Heart left ventricle (tissue), 13 donors: ENCODE measurements around the gene APOB.

Source experiments
- POLR2A ChIP-seq, 2 donors: fragments of 450-650 bp; IDR thresholded peaks; one replicate each; pipeline ENCODE4 v1.6.1; 2017; ENCODE audit warnings: antibody characterized with exemption in 2 of 2, mild to moderate bottlenecking in 2 of 2, moderate library complexity in 2 of 2
- TF ChIP-seq, protein P1 (sequence below), 12 donors: fragments of 200-600 bp; sonication (generic) in 4 of 12; IDR thresholded peaks; one replicate each; pipeline versions ENCODE4 v1.5.0 to v1.8.0; 2018 to 2022; ENCODE audit warnings: antibody characterized with exemption in 12 of 12, mild to moderate bottlenecking in 5 of 12
- donor health status: ischemic (EF 13 %, LVEDD 7.1; RV severe dilation, severe dysfunction).
- donor health status: DM: no; HTN: yes; CAD: no.
- donor health status: DM: no; HTN: no; CAD: no.
- donor health status: ischemic (EF 25% LVEDD 6.9; RV normal size, moderate dysfunction).
- donor health status: ischemic (EF 25% LVEDD 5.7; RV mildly dilated, moderate dysfunction).
- donor health status: ischemic (EF 35%, LVEDD 5.7; RV mildly dilated, moderate dysfunction).
- donor health status: nonischemic (EF 11% LVEDD 7.7; RV severe dilation, severe dysfunction).
- donor health status: DM: yes; HTN: yes; CAD: no.
- donor health status: PGD.
- donor health status: ischemic (EF 29% LVEDD 5.4; RV normal size, mild dysfunction).
- donor health status: nonischemic (EF 23%, LVEDD 6.1; RV moderate dilation, normal function).

DNA sequence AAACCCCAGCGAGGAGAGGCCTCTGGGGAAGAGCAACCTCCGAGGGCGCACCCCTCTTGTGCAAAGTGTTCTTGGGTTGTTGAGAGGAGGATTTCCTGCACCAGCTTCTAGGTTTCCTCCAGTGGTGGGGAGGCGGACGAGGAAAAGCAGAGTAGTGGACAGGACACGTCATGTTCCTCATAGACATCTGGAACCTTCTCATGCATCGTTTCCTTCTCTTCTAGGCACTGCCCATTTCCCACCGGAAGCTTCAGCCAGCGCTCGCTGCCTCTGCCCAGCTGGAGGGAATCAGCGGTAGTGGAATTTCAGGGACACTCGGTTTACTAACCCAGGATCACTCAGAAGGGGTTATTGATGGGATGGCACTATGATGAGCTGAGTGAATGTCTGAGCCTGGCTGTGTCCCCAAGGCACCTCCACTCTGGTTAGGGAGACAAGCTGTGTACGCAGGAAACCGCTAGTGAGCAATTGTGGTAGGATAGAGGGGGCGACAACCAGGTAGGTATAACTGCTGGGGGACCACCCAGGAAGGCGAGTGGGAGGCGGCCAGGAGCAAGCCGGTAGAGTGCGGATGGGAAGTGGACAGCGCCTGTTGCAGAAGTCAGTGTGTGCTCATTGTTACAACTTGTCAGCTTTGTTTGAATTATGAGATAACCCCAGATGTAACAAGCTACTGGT is 960 bp upstream of the APOB start:
- no peak for TF ChIP-seq POLR2A (IDR thresholded peaks at IDR 0.05)
- TF ChIP-seq, protein P1, sequence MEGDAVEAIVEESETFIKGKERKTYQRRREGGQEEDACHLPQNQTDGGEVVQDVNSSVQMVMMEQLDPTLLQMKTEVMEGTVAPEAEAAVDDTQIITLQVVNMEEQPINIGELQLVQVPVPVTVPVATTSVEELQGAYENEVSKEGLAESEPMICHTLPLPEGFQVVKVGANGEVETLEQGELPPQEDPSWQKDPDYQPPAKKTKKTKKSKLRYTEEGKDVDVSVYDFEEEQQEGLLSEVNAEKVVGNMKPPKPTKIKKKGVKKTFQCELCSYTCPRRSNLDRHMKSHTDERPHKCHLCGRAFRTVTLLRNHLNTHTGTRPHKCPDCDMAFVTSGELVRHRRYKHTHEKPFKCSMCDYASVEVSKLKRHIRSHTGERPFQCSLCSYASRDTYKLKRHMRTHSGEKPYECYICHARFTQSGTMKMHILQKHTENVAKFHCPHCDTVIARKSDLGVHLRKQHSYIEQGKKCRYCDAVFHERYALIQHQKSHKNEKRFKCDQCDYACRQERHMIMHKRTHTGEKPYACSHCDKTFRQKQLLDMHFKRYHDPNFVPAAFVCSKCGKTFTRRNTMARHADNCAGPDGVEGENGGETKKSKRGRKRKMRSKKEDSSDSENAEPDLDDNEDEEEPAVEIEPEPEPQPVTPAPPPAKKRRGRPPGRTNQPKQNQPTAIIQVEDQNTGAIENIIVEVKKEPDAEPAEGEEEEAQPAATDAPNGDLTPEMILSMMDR (IDR thresholded peaks at IDR 0.05) = no peak
